Testis (tissue), 2 donors: Measurements from ENCODE around the gene AGBL1.

Experiments used
- CTCF ChIP-seq, 3 experiments: fragments of 450-650 bp in 2 of 3; fragments of 200-600 bp in 1 of 3; sonication (generic) in 1 of 3; IDR thresholded peaks; one replicate each; pipeline ENCODE4 v1.5.1; 2016 to 2019; ENCODE audit warnings: antibody characterized with exemption in 3 of 3, mild to moderate bottlenecking in 2 of 3, moderate library complexity in 1 of 3
- POLR2A ChIP-seq: fragments of 450-650 bp; IDR thresholded peaks from one replicate; pipeline ENCODE4 v1.6.1; 2017; ENCODE audit warnings: antibody characterized with exemption, mild to moderate bottlenecking, moderate library complexity

GRCh38 chr15:86135041-86135440, 55.4 kb downstream of the AGBL1 start:
- TF ChIP-seq CTCF (IDR thresholded peaks at IDR 0.05) (no peak), POLR2A (no peak)
